Measurements from ENCODE around the gene SYT13.

The SYT13 gene

DNA sequence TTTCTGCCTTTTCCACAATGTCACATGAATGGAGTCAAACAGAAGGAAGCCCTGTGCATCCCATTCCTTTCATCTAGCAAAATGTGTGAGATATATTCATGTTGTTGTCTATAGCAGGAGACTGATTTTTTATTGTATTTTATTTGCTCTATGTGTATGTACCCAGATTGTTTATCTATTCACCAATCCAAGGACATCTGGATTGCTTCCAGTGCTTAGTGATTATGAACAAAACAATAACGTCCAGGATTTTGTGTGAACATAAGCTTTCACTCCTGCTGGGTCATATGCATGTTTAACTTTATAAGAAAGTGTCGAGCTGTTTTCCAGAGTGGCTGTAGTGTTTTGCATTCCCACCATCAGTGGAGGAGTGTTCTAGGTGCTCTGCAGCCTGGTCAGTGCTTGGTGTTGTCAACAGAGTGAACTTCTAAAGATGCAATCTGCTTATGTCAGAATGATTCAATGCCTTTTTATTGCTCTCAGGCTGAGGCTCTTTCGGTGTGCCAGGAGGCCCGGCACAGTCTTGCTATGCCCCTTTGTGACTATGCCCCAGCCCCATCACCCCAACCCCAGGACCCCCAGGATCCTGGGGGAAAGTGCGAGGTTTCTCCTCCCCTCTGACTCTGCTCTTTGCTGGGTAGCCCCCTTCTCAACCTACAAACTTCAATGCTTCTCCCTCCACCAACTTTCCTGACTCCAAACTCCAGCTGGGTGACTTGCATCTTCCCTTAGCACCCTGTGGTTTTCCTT, 19.9 kb upstream of the SYT13 start:
- DNase-seq: no peak

- no peak for DNase-seq
These were observed 18.8 kb upstream of the SYT13 start for GRCh38 chr11:45304992-45305335.

DNA sequence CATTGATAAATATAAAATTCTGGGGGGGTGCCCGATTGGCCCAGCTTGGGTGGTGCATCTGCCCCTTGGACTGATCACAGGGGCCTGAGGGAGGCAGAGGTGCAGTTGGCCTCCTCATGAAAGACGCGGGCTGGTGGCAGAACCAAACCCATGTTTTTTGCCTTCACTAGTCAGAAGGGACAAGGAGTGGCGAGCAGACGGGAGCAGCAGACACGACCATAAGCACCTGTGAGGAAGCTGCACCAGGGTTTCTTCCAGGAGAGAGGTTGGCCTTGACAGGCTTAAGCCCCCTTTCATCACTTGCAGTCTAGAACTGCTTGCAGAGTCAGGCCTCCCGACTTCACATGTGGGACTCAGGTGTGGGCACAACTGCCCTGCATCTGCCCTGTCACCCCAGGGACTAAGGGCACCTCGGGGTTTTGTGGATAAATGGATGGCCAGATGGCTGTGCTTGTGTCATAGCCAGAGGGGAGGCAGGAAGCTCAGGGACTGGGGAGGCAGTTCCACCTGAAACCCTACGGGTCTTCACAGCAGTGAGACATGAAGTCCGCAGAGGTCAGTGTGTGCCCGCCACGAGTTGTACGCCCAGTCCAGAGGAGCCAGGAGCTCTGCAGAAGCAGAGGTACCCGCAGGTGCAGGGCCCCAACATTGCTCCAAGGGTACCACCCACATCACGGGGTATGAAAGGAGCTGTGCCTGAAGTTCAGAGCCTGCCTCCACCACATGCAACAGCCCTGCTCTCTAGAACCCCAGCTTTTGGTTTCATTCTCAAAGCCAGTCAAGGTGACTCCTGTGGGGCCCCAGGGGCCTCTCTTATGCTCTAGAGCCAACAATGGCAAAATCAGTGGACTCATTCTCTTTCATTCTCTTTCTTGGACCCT, 18.2 kb upstream of the SYT13 start:
- DNase-seq: no peak

DNA sequence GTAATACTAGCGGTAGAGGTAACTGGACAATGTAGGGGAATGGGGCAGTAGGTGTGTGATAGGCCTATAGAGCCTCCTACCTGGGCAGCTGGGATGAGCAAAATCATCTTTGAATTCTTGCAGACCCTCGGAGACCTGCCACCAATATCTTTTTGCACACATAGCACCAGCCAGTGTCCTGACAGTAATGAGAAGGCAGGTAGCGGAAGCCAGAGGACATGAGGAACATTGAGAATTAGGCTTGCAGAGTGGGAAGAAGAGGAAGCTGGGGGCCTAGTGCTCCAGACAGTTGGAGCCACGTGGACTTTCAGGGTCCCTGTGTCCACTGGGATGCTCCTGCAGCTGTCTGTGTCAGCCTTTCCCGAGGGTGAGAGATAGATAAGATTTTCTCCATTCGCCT, 17.2 kb upstream of the SYT13 start:
- no peak for DNase-seq

DNA sequence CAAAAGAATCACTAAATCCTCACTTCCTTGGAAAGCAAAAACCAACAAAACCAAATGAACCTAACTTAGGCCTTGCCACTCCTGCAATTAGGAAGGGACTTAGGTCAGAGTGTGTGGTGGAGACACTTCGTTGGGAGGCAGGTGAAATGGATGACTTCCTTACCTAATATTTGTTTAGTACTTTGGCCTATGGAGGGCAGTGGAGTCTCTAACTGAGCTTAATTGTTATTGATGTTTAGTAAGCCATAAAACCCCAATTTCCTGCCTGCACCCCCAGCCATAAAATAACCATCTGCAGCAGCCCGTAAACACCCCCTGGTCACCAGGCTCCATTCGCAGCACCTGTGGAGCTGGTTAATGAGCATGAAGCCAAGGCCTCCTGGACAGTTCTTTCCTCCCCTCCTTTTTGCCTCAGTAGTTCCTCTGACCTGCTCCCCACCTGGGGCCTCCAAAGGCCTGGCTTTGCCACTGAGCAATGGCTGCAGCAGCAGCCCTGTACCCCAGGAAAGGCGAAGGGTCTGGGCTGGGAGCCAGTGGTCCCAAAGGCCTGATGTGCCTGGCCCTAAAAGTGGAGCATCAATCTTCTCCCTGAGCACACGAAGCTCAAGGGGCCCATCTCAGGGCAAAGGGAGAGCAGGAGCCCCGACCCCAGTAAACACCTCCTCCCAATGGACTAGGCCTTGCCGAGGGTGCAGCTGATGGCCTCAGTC, 15.6 kb upstream of the SYT13 start:
- DNase-seq: no peak

DNA sequence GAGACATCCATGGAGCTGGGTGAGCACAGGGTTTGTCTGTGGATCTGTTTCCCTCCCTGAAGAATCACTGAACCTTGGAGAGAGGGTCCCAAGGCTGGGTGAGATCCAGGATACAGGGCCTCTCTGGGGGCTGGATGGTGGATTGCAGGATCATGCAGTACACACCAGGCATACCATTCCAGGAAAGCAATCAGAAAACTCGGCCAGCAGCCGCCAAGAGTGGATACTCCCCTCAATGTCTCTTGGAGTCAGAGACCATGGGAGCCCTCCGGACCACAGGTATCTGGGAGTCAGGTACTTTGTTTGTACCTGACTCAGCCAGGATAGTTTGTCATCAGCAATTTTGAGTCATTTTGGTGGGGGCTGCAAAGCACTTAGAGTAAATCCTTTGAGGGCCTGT, 14.6 kb upstream of the SYT13 start:
- DNase-seq: no peak

GRCh38 chr11:45298718-45299117, 12.6 kb upstream of the SYT13 start:
- no peak for DNase-seq

DNA sequence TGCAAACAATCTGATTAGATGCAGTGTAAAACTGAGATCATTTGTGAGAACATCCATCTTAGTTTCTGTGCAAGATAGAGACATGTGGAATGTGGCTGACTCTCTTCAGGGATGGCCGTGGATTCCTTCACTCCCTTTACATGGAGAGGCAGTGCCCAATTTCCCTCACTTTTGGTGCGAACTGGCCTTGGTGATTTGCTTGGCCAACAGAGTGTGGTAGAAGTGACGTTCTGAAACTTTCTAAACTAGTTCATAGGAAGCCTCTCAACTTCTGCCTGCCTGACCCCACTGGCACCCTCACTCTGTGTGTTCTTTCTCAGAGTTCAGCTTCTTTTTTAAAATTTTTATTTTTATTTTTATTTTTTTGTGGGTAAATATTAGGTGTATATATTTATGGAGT, 9.9 kb upstream of the SYT13 start:
- DNase-seq: no peak

DNA sequence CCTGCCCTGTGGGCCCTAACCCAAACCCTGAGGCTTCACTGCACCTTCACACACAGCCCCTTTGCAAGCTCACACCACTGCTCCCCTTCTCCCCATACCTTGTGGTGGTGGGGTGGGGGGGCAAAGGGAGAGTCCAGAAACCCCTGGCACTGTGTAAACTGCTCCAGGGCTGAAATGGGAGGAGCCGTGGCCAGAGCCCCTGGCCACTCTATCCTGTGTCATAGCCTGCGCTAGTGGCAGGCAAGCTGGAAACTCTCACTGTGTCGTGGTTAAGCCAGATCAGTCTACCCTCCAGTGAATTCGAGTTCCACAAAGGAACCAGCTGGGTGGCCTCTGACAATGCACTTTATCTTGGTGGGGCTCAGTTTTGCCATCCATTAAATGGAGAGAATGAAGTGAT, 8.4 kb upstream of the SYT13 start:
- no peak for DNase-seq

GRCh38 chr11:45293566-45294192, 7.5 kb upstream of the SYT13 start:
- DNase-seq: peak; percentile 82

GRCh38 chr11:45290586-45290985, 4.4 kb upstream of the SYT13 start:
- DNase-seq: no peak

GRCh38 chr11:45289369-45289768, 3.2 kb upstream of the SYT13 start:
- DNase-seq: peak; percentile 44

DNA sequence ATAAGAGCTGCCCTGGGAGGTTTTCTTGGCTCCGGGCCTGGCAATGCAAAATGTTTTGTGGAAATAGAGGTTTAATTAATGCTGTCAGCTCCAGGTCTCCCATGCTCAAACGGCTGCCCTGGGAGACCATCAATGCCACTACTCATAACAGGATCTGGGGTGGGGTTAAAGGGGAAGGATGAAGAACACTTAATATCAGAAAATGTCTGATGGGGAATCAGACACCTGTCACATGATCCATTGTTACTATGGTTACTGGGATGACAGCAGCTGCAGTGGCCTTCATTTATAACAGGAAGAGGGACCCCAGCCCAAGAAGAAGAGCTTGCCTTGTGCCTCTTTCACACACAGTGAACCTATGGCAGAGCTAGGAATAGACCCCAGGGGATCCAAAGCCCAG, 2.2 kb upstream of the SYT13 start:
- DNase-seq: no peak

DNA sequence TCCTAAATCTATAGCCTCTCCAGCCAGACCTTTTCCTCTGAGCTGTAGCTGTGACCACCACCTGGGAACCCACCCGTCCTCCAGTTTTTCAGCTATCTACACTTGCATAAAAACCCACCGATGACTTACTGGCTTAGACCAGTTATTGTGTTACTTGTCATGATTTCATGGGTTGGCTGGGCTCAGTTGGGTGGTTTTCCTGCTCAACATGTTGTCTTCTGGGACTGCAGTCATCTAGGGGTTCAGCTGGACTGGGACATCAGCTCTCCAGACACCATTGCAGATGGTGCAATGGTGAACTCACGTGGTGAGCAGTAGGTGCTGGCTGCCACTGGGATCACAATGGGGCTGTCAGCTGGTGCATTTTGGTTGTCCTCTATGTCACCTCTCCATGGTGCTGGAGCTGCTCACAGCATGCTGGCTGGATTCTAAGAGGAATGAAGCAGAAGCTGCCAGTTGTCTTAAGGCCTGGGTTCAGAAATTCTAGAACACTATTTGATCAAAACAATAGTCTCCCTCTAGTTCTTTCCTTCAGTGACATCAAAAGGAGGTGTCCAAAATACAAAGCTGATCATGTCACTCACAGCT, 1.3 kb upstream of the SYT13 start:
- no peak for DNase-seq

DNA sequence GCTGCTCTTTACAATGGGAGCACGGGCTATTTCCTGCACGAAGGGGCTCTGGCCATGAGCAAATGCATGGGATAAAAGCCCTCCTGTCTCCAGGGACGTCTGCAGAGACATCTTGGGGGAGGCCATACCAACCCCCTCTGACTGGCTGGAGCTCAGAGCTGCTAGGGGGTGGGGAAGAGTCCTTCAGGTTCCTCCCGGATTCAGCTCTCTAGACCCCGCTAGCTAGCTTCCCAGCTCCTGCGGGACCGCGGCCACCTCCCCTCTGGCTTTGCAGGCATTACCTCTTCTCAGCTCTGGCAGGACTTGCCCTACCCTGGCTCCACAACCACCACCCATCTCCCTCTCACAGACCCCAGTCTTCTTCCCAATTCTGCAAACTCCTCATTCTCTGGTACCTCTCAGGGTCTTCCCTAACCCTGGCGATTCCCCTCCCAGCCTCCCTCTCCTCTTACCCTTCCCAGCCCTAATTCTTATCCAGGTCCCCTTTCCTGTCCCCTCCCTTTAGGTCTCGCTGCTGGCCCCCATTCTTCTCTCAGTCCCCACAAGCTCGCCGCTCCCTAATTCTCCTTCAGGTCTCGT, 802 bp downstream of the SYT13 start:
- no peak for DNase-seq

- DNase-seq: no peak
These were observed 4.1 kb downstream of the SYT13 start for GRCh38 chr11:45282081-45282480.

GRCh38 chr11:45280449-45280848, 5.7 kb downstream of the SYT13 start:
- DNase-seq: no peak

GRCh38 chr11:45279645-45280044, 6.5 kb downstream of the SYT13 start:
- DNase-seq: no peak

DNA sequence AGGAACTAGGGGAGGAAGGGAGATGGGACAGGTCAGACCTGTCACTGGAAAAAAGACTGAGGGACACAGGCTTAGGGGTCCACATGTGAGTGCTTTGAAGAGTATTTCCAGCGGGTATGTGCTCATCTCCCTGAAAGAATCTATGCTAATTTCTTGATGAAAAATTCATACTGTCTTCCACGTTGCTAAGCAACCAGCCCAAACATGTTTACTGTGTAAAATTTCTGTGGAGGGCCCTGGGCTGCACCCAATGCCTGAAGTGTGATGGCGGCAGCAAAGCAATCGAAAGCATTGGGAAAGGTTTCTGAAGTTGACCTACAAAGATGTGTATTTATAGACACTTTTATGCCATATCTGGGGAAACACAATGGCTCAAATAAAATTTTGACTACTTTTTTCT, 7.4 kb downstream of the SYT13 start:
- DNase-seq: no peak

- DNase-seq: peak; percentile 76
These were observed 10.3 kb downstream of the SYT13 start for GRCh38 chr11:45275828-45276227.

DNA sequence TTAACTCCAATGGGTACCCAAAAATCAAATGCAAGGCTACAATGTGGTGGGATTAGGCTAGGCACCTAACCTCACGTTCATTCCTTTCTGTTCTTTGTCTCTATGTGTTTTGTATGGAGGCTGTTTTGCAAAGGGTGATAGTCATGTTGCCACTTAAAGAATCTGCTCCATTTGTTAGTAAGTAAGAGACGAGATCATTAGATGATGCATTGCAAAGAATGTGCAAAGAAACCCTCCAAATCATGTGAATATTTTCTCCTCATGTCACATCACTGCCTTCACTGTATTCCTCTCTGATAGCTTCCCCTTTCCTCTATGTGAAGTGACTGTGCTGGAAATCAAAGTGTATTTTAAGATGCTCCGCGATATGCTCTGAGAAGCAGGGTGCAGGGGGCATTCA, 11.9 kb downstream of the SYT13 start:
- no peak for DNase-seq

GRCh38 chr11:45273509-45273908, 12.6 kb downstream of the SYT13 start:
- DNase-seq: no peak
